Effector memory CD8-positive, alpha-beta T cell (primary cell): ENCODE results near the gene TCF15.

Source experiments
- ATAC-seq: fragments of 150-1000 bp; cut with Tn5 transposase; replicated peaks from 2 replicates; pipeline ENCODE4 v1.10.0; 2021; ENCODE audit warnings: mild to moderate bottlenecking, moderate library complexity
- DNase-seq, 3 experiments: peaks; one replicate each; pipeline ENCODE4 v3.0.0; 2021
- H3K27ac Mint-ChIP-seq, 2 donors: one replicate each; pipeline ENCODE4 v1.8.0; 2022; ENCODE audit warnings: mild to moderate bottlenecking in 2 of 2, mixed read lengths in 2 of 2, moderate library complexity in 2 of 2
- H3K27me3 Mint-ChIP-seq, 2 donors: one replicate each; pipeline ENCODE4 v1.8.0; 2022; ENCODE audit warnings: mixed read lengths in 2 of 2
- H3K36me3 Mint-ChIP-seq: one replicate; pipeline ENCODE4 v1.8.0; 2022; ENCODE audit warnings: mild to moderate bottlenecking, moderate library complexity, mixed read lengths; ENCODE audit not compliant: insufficient read depth
- H3K4me1 Mint-ChIP-seq, 2 donors: one replicate each; pipeline ENCODE4 v1.8.0; 2022; ENCODE audit warnings: low read depth in 2 of 2, mixed read lengths in 2 of 2
- H3K4me3 Mint-ChIP-seq, 2 donors: one replicate each; pipeline ENCODE4 v1.8.0; 2022; ENCODE audit warnings: mild to moderate bottlenecking in 2 of 2, mixed read lengths in 2 of 2, moderate library complexity in 2 of 2
- H3K9me3 Mint-ChIP-seq, 2 donors: one replicate each; pipeline ENCODE4 v1.8.0; 2022; ENCODE audit warnings: mixed read lengths in 2 of 2

The TCF15 gene

GRCh38 chr20:611843-612185 is 1.7 kb upstream of the TCF15 start:
- H3K27me3 Mint-ChIP-seq = peaks cover 68 to 90% of the 10 kb centered on the region in 2 donors
- H3K27ac Mint-ChIP-seq = peak overlapping the region in 1 of 2 donors; percentile 51
- peak overlapping the region in 1 of 2 donors; percentile 28 for H3K4me3 Mint-ChIP-seq
- no peaks in the 10 kb centered on the region for H3K36me3 Mint-ChIP-seq
- H3K4me1 Mint-ChIP-seq = peaks cover 2 to 3% of the 10 kb centered on the region in 2 donors
- ATAC-seq (no peak), DNase-seq (no peak)
- H3K9me3 Mint-ChIP-seq = no peaks in the 10 kb centered on the region

- peak overlapping the region in 1 of 2 donors; percentile 51 for H3K27ac Mint-ChIP-seq
These were observed 1.1 kb upstream of the TCF15 start for GRCh38 chr20:611047-611842.

GRCh38 chr20:609371-609964 is 641 bp downstream of the TCF15 start:
- H3K4me1 Mint-ChIP-seq = peaks cover 2 to 3% of the 10 kb centered on the region in 2 donors
- H3K27ac Mint-ChIP-seq = no peak overlapping the region

More at GRCh38 chr20:611047-611842, 1.1 kb upstream of the TCF15 start:
- no peak for DNase-seq
- no peaks in the 10 kb centered on the region for H3K36me3 Mint-ChIP-seq
- H3K4me1 Mint-ChIP-seq = peaks cover 2 to 3% of the 10 kb centered on the region in 2 donors
- no peak for ATAC-seq
- peak overlapping the region in 1 of 2 donors; percentile 22 for H3K4me3 Mint-ChIP-seq
- H3K27me3 Mint-ChIP-seq = peaks cover 69 to 90% of the 10 kb centered on the region in 2 donors
- no peaks in the 10 kb centered on the region for H3K9me3 Mint-ChIP-seq

GRCh38 chr20:608970-609369 is 1.1 kb downstream of the TCF15 start:
- DNase-seq (no peak), ATAC-seq (no peak)
- Mint-ChIP-seq H3K9me3 (no peaks in the 10 kb centered on the region), H3K27ac (no peak overlapping the region), H3K27me3 (peaks cover 73 to 88% of the 10 kb centered on the region in 2 donors), H3K4me1 (peaks cover 2 to 3% of the 10 kb centered on the region in 2 donors), H3K4me3 (no peak overlapping the region), H3K36me3 (no peaks in the 10 kb centered on the region)

More at GRCh38 chr20:609371-609964, 641 bp downstream of the TCF15 start:
- Mint-ChIP-seq H3K4me3 (no peak overlapping the region), H3K36me3 (no peaks in the 10 kb centered on the region), H3K9me3 (no peaks in the 10 kb centered on the region), H3K27me3 (peaks cover 72 to 89% of the 10 kb centered on the region in 2 donors)
- no peak for ATAC-seq
- DNase-seq = no peak

GRCh38 chr20:607476-607875 is 2.6 kb downstream of the TCF15 start:
- Mint-ChIP-seq H3K4me3 (no peak overlapping the region), H3K4me1 (peaks cover 2 to 3% of the 10 kb centered on the region in 2 donors), H3K36me3 (peaks cover 3% of the 10 kb centered on the region), H3K27ac (no peak overlapping the region), H3K9me3 (no peaks in the 10 kb centered on the region), H3K27me3 (peaks cover 58 to 73% of the 10 kb centered on the region in 2 donors)
- ATAC-seq = no peak
- no peak for DNase-seq

- no peak overlapping the region for H3K27ac Mint-ChIP-seq
- ATAC-seq (no peak), DNase-seq (no peak)
- no peak overlapping the region for H3K4me3 Mint-ChIP-seq
- H3K4me1 Mint-ChIP-seq = no peaks in the 10 kb centered on the region
- H3K36me3 Mint-ChIP-seq = peaks cover 3% of the 10 kb centered on the region
- peaks cover 39 to 61% of the 10 kb centered on the region in 2 donors for H3K27me3 Mint-ChIP-seq
- no peaks in the 10 kb centered on the region for H3K9me3 Mint-ChIP-seq
These were observed 4.9 kb downstream of the TCF15 start for GRCh38 chr20:605237-605636.

GRCh38 chr20:603116-603640 is 6.9 kb downstream of the TCF15 start:
- no peak overlapping the region for H3K4me3 Mint-ChIP-seq
- no peak for ATAC-seq
- no peaks in the 10 kb centered on the region for H3K9me3 Mint-ChIP-seq
- no peaks in the 10 kb centered on the region for H3K4me1 Mint-ChIP-seq
- no peak for DNase-seq
- peaks cover 3% of the 10 kb centered on the region for H3K36me3 Mint-ChIP-seq
- no peak overlapping the region for H3K27ac Mint-ChIP-seq
- peaks cover 28 to 49% of the 10 kb centered on the region in 2 donors for H3K27me3 Mint-ChIP-seq

- H3K27ac Mint-ChIP-seq = no peak overlapping the region
- DNase-seq = no peak
- peaks cover 3% of the 10 kb centered on the region for H3K36me3 Mint-ChIP-seq
- no peak for ATAC-seq
- no peaks in the 10 kb centered on the region for H3K4me1 Mint-ChIP-seq
- H3K9me3 Mint-ChIP-seq = no peaks in the 10 kb centered on the region
- no peak overlapping the region for H3K4me3 Mint-ChIP-seq
- peaks cover 22 to 41% of the 10 kb centered on the region in 2 donors for H3K27me3 Mint-ChIP-seq
These were observed 7.8 kb downstream of the TCF15 start for GRCh38 chr20:602111-602970.

- Mint-ChIP-seq H3K27me3 (peaks cover 15 to 25% of the 10 kb centered on the region in 2 donors), H3K36me3 (peaks cover 3% of the 10 kb centered on the region), H3K27ac (no peak overlapping the region), H3K9me3 (no peaks in the 10 kb centered on the region), H3K4me1 (no peaks in the 10 kb centered on the region), H3K4me3 (no peak overlapping the region)
- DNase-seq = no peak
- no peak for ATAC-seq
These were observed 9.4 kb downstream of the TCF15 start for GRCh38 chr20:600736-601135.

GRCh38 chr20:600141-600540 is 10.0 kb downstream of the TCF15 start:
- H3K9me3 Mint-ChIP-seq = no peaks in the 10 kb centered on the region
- no peak overlapping the region for H3K27ac Mint-ChIP-seq
- DNase-seq (no peak), ATAC-seq (no peak)
- no peak overlapping the region for H3K4me3 Mint-ChIP-seq
- H3K27me3 Mint-ChIP-seq = peaks cover 11 to 19% of the 10 kb centered on the region in 2 donors
- H3K4me1 Mint-ChIP-seq = no peaks in the 10 kb centered on the region
- H3K36me3 Mint-ChIP-seq = peaks cover 3% of the 10 kb centered on the region

GRCh38 chr20:598133-598850 is 11.8 kb downstream of the TCF15 start:
- DNase-seq = no peak
- Mint-ChIP-seq H3K27me3 (peaks cover 5 to 15% of the 10 kb centered on the region in 2 donors), H3K4me3 (no peak overlapping the region), H3K36me3 (peaks cover 2% of the 10 kb centered on the region), H3K27ac (no peak overlapping the region), H3K9me3 (no peaks in the 10 kb centered on the region), H3K4me1 (no peaks in the 10 kb centered on the region)
- ATAC-seq = no peak

GRCh38 chr20:597560-597959 is 12.5 kb downstream of the TCF15 start:
- H3K27me3 Mint-ChIP-seq = peaks cover 8 to 22% of the 10 kb centered on the region in 2 donors
- no peaks in the 10 kb centered on the region for H3K4me1 Mint-ChIP-seq
- ATAC-seq (no peak), DNase-seq (no peak)
- no peak overlapping the region for H3K4me3 Mint-ChIP-seq
- no peaks in the 10 kb centered on the region for H3K36me3 Mint-ChIP-seq
- H3K27ac Mint-ChIP-seq = no peak overlapping the region
- no peaks in the 10 kb centered on the region for H3K9me3 Mint-ChIP-seq
